B cell (primary cell): Measurements from ENCODE around the gene CTRB1. TPM values are rescaled to one million over a fixed set of nuclear protein-coding genes. Genes with fewer than 3 reads are reported as not detected.
A peak's percentile ranks its signal among the peaks of the same experiment; 100 is the strongest.

Experiments used
- ATAC-seq: fragments of 200-7000 bp; cut with Tn5 transposase; one replicate; pipeline ENCODE4 v1.10.0; 2021; ENCODE audit warnings: low read depth, mild to moderate bottlenecking, moderate number of reproducible peaks, moderate library complexity
- CTCF ChIA-PET: fragments of 350-600 bp; sonication (Branson Sonifier 250); formaldehyde crosslinking; loops from one replicate; lab custom pipeline; 2021; ENCODE audit warnings: antibody characterized with exemption, inconsistent platforms; lab: Charles Lee
- POLR2A ChIA-PET: fragments of 350-600 bp; sonication (Branson Sonifier 250); formaldehyde crosslinking; loops from one replicate; lab custom pipeline; 2021; ENCODE audit warnings: antibody characterized with exemption; lab: Charles Lee
- DNase-seq: peaks from one replicate; pipeline ENCODE4 v3.0.0; 2013
- H2AFZ ChIP-seq: 2 replicates; pipeline ENCODE4 v1.6.1; 2012; ENCODE audit warnings: mild to moderate bottlenecking, low read depth, low read length; ENCODE audit not compliant: insufficient read depth, poor library complexity, severe bottlenecking
- H3K27ac ChIP-seq, 2 donors: 1 replicate in 1 of 2; 2 replicates in 1 of 2; pipeline ENCODE4 v1.5.1; 2012 to 2013; ENCODE audit warnings: low read length in 2 of 2, mild to moderate bottlenecking in 2 of 2, moderate library complexity in 1 of 2
- H3K27me3 ChIP-seq, 4 experiments: fragments of 200-600 bp in 1 of 4; sonication (generic) in 1 of 4; replicated peaks in 1 of 4; 1 replicate in 2 of 4; 2 replicates in 2 of 4; pipeline versions ENCODE4 v1.6.1 to v1.7.0; 2013 to 2016; ENCODE audit warnings: low read length in 3 of 4, mild to moderate bottlenecking in 2 of 4, mixed read lengths in 1 of 4, moderate library complexity in 1 of 4; ENCODE audit not compliant: insufficient read depth in 4 of 4, control insufficient read depth in 3 of 4; ENCODE audit errors: control extremely low read depth in 1 of 4
- H3K36me3 ChIP-seq, 2 experiments: replicated peaks in 1 of 2; 1 replicate in 1 of 2; 2 replicates in 1 of 2; pipeline versions ENCODE4 v1.6.1 to v1.7.1; 2013; ENCODE audit warnings: low read length in 1 of 2; ENCODE audit not compliant: insufficient read depth in 2 of 2, control insufficient read depth in 1 of 2; ENCODE audit errors: control extremely low read depth in 1 of 2, extremely low read depth in 1 of 2
- H3K4me1 ChIP-seq, 2 donors: fragments of 200-600 bp in 1 of 2; sonication (generic) in 1 of 2; 1 replicate in 1 of 2; 2 replicates in 1 of 2; pipeline versions ENCODE4 v1.5.1 to v1.6.1; 2013 to 2017; ENCODE audit warnings: low read length in 2 of 2; ENCODE audit not compliant: control insufficient read depth in 2 of 2, insufficient read depth in 2 of 2
- H3K4me2 ChIP-seq: replicated peaks from 2 replicates; pipeline ENCODE3; 2012; ENCODE audit warnings: mild to moderate bottlenecking, low read depth, low read length; ENCODE audit not compliant: poor library complexity, severe bottlenecking
- H3K4me3 ChIP-seq, 5 experiments: fragments of 200-600 bp in 1 of 5; sonication (generic) in 1 of 5; 1 replicate in 3 of 5; 2 replicates in 2 of 5; pipeline versions ENCODE4 v1.5.1 to v1.7.0; 2011 to 2016; ENCODE audit warnings: low read length in 4 of 5, mild to moderate bottlenecking in 4 of 5, low read depth in 2 of 5, control low read depth in 1 of 5, moderate library complexity in 1 of 5; ENCODE audit not compliant: insufficient read depth in 1 of 5; ENCODE audit errors: control extremely low read depth in 1 of 5, extremely low read depth in 1 of 5
- H3K79me2 ChIP-seq: fragments of 200-600 bp; sonication (generic); one replicate; pipeline ENCODE4 v1.6.0; 2016; ENCODE audit warnings: low read length; ENCODE audit not compliant: control insufficient read depth, insufficient read depth
- H3K9ac ChIP-seq: fragments of 200-600 bp; sonication (generic); 2 replicates; pipeline ENCODE4 v1.6.1; 2017; ENCODE audit warnings: mild to moderate bottlenecking, low read length, moderate library complexity
- H3K9me3 ChIP-seq, 3 donors: one replicate each; pipeline versions ENCODE4 v1.6.1 to v1.7.1; 2013; ENCODE audit warnings: low read length in 2 of 3; ENCODE audit not compliant: control insufficient read depth in 2 of 3, insufficient read depth in 1 of 3; ENCODE audit errors: control extremely low read depth in 1 of 3
- H4K20me1 ChIP-seq: 2 replicates; pipeline ENCODE4 v1.6.0; 2012; ENCODE audit warnings: mild to moderate bottlenecking, low read length; ENCODE audit not compliant: insufficient read depth, control insufficient read depth, poor library complexity, severe bottlenecking
- H3K27ac Mint-ChIP-seq: one replicate; pipeline ENCODE4 v1.8.0; 2021; ENCODE audit warnings: mixed read lengths
- H3K27me3 Mint-ChIP-seq: one replicate; pipeline ENCODE4 v1.8.0; 2021; ENCODE audit warnings: mixed read lengths
- H3K4me1 Mint-ChIP-seq: one replicate; pipeline ENCODE4 v1.8.0; 2021; ENCODE audit warnings: mixed read lengths
- H3K4me3 Mint-ChIP-seq: one replicate; pipeline ENCODE4 v1.8.0; 2021; ENCODE audit warnings: mixed read lengths
- H3K9me3 Mint-ChIP-seq: one replicate; pipeline ENCODE4 v1.8.0; 2022; ENCODE audit warnings: mixed read lengths; ENCODE audit not compliant: insufficient read depth
- EZH2 ChIP-seq: IDR thresholded peaks from 2 replicates; pipeline ENCODE4 v1.6.1; 2012; ENCODE audit warnings: borderline replicate concordance, low read depth, mild to moderate bottlenecking, moderate library complexity, low read length; ENCODE audit not compliant: insufficient read depth, poor library complexity, severe bottlenecking
- WGBS: methylation state at CpG from one replicate; pipeline ENCODE4 v1.1.5; 2013; ENCODE audit warnings: missing lambda C conversion rate; ENCODE audit not compliant: insufficient coverage; 5-methylcytosine and 5-hydroxymethylcytosine counted together
- intact Hi-C: fragments of 100-400 bp; cut with micrococcal nuclease; formaldehyde crosslinking; loops from one replicate; pipeline ENCODE4 v1.10.0; 2022
- polyA plus RNA-seq: library from polyadenylated mRNA; depleted of rRNA; stranded (reverse); fragments of >200 nt; gene quantifications from 2 replicates; pipeline ENCODE4 v1.2.3, GENCODE V29; 2012
- total RNA-seq, 2 donors: library from RNA; stranded (reverse); fragments of 120-200 nt in 1 of 2; gene quantifications; 1 replicate in 1 of 2; 2 replicates in 1 of 2; pipeline versions ENCODE4 v1.2.3 to v1.2.4, GENCODE V29; 2013 to 2022
- TF ChIP-seq, protein P1 (sequence below): fragments of 200-600 bp; IDR thresholded peaks from one replicate; pipeline ENCODE4 v1.8.0; 2022; ENCODE audit warnings: antibody characterized with exemption, mild to moderate bottlenecking

Gene CTRB1
- total and polyA plus RNA-seq, 2 donors (not counting 1 experiment from before 2014, with no cell fraction given): not detected

DNA sequence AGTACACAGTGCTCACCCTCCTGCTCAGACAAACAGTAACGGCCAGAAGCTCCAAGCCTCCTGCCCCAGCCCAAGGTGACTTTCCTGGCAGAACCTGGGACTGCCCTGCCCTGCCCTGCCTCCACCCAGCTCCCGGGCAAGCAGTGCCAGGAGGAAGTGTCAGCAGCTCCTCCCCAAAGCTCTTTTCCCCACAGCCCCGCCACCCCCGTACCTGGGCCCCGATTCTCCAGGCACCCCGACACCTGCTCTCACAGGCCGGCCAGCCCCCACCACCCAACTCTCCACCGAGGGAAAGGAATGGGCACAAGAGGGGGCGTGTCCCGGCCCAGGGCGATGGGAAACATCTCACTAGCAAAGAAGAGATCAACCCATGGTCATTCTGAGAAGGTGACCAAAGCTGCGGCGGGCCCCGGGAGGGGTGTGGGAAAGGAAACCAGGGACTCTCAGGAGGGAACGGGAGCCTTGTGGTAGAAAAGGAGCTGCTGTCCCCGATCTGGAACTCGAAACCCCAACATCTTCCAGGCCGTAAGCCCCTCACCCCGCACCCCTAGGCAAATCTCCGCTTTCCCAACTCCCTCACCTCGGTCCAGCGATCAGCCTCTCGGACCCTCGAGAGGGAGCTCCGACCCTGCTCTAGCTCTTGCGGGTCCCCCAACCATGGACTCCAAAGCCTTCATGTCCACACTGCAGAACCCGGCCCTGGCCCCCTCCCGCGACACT is 31.5 kb downstream of the CTRB1 start:
- no peaks in the 10 kb centered on the region for H3K36me3 ChIP-seq
- H3K4me1 Mint-ChIP-seq: peaks cover 13% of the 10 kb centered on the region
- peaks cover 8% of the 10 kb centered on the region for H4K20me1 ChIP-seq
- peaks cover 13 to 20% of the 10 kb centered on the region in 2 donors for H3K4me1 ChIP-seq
- H3K4me3 ChIP-seq: peak overlapping the region in 2 of 5 experiments; percentile 33 to 50
- 6% methylated on average over 20 of the region's 29 CpGs for WGBS
- no peaks in the 10 kb centered on the region for H3K9me3 Mint-ChIP-seq
- DNase-seq (no peak), ATAC-seq (no peak)
- H3K27ac Mint-ChIP-seq: no peak overlapping the region
- H3K27ac ChIP-seq: no peak overlapping the region
- ChIA-PET POLR2A (no interaction called here), CTCF (interaction anchor here (1.8 to 2.0 kb wide), 2 partner anchors 15 to 136 kb away, joined by 4 to 7 read pairs; no protein-coding TSS in a partner anchor)
- peaks cover 0 to 85% (median 32%) of the 10 kb centered on the region in 4 experiments for H3K27me3 ChIP-seq
- H3K27me3 Mint-ChIP-seq: peaks cover 62% of the 10 kb centered on the region
- H3K9me3 ChIP-seq: peaks cover 0 to 13% (median 0%) of the 10 kb centered on the region in 3 donors
- peak overlapping the region; percentile 26 for H3K9ac ChIP-seq
- peak overlapping the region; percentile 70 for H3K4me2 ChIP-seq
- H3K79me2 ChIP-seq: no peaks in the 10 kb centered on the region
- peak overlapping the region; percentile 62 for H3K4me3 Mint-ChIP-seq
- H2AFZ ChIP-seq: no peak overlapping the region
- intact Hi-C loops: no loop called here
- TF ChIP-seq, protein P1, sequence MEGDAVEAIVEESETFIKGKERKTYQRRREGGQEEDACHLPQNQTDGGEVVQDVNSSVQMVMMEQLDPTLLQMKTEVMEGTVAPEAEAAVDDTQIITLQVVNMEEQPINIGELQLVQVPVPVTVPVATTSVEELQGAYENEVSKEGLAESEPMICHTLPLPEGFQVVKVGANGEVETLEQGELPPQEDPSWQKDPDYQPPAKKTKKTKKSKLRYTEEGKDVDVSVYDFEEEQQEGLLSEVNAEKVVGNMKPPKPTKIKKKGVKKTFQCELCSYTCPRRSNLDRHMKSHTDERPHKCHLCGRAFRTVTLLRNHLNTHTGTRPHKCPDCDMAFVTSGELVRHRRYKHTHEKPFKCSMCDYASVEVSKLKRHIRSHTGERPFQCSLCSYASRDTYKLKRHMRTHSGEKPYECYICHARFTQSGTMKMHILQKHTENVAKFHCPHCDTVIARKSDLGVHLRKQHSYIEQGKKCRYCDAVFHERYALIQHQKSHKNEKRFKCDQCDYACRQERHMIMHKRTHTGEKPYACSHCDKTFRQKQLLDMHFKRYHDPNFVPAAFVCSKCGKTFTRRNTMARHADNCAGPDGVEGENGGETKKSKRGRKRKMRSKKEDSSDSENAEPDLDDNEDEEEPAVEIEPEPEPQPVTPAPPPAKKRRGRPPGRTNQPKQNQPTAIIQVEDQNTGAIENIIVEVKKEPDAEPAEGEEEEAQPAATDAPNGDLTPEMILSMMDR: no peak
- TF ChIP-seq EZH2: no peak

DNA sequence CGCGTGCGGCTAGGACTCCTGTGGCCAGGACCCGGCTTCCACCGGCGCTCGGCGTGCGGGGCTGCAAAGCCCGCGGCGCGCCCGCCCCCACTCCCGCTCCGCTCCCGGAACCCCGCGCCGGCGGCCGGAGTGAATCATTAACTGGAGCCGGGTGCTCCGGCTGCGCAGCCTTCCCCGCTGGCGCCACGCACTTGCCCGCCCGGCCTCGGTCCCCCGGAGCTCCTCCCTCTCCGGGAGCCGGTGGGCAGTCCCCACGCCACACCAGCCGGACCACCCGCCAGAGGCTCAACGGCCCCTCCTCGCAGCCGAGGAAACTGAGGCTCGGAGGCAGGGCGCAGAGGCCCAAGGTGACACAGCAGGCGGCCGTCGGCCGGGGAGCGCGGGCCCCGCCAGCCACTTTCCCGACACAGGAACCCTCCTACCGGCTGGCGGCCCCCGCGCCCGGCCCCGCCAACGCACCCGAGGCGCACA is 32.1 kb downstream of the CTRB1 start:
- Histone ChIP-seq H3K4me3 (peak overlapping the region in 3 of 5 experiments; percentile 11 to 50 (median 33)), H3K79me2 (no peaks in the 10 kb centered on the region), H3K4me1 (peaks cover 13 to 20% of the 10 kb centered on the region in 2 donors), H3K9ac (peak overlapping the region; percentile 26), H3K27ac (no peak overlapping the region), H3K27me3 (peaks cover 0 to 80% (median 34%) of the 10 kb centered on the region in 4 experiments), H3K9me3 (peaks cover 0 to 13% (median 0%) of the 10 kb centered on the region in 3 donors), H3K36me3 (no peaks in the 10 kb centered on the region), H2AFZ (no peak overlapping the region), H3K4me2 (peak overlapping the region; percentile 70), H4K20me1 (peaks cover 8% of the 10 kb centered on the region)
- Mint-ChIP-seq H3K9me3 (no peaks in the 10 kb centered on the region), H3K27me3 (peaks cover 59% of the 10 kb centered on the region), H3K4me3 (peak overlapping the region; percentile 62), H3K27ac (no peak overlapping the region), H3K4me1 (peaks cover 13% of the 10 kb centered on the region)
- peak; percentile 92 for TF ChIP-seq EZH2
- TF ChIP-seq, protein P1: no peak
- DNase-seq (no peak), ATAC-seq (no peak)
- ChIA-PET POLR2A (no interaction called here), CTCF (interaction anchor here (1.8 to 2.0 kb wide), 2 partner anchors 16 to 135 kb away, joined by 4 to 7 read pairs; no protein-coding TSS in a partner anchor)
- intact Hi-C loops: no loop called here
- 2% methylated on average over 59 of the region's 59 CpGs for WGBS
